Measurements from ENCODE around the gene DBF4B. TPM values are rescaled to one million over a fixed set of nuclear protein-coding genes. Genes with fewer than 3 reads are reported as not detected.
A peak's percentile ranks its signal among the peaks of the same experiment; 100 is the strongest.

Gene DBF4B
- total and polyA plus RNA-seq, 2 of the 13 experiments (the other 11 are each of a cell fraction or from before 2014, with no cell fraction given), result 11.7 to 13.2 TPM

- TF ChIP-seq, protein P1, sequence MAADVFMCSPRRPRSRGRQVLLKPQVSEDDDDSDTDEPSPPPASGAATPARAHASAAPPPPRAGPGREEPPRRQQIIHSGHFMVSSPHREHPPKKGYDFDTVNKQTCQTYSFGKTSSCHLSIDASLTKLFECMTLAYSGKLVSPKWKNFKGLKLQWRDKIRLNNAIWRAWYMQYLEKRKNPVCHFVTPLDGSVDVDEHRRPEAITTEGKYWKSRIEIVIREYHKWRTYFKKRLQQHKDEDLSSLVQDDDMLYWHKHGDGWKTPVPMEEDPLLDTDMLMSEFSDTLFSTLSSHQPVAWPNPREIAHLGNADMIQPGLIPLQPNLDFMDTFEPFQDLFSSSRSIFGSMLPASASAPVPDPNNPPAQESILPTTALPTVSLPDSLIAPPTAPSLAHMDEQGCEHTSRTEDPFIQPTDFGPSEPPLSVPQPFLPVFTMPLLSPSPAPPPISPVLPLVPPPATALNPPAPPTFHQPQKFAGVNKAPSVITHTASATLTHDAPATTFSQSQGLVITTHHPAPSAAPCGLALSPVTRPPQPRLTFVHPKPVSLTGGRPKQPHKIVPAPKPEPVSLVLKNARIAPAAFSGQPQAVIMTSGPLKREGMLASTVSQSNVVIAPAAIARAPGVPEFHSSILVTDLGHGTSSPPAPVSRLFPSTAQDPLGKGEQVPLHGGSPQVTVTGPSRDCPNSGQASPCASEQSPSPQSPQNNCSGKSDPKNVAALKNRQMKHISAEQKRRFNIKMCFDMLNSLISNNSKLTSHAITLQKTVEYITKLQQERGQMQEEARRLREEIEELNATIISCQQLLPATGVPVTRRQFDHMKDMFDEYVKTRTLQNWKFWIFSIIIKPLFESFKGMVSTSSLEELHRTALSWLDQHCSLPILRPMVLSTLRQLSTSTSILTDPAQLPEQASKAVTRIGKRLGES (CRISPR knock-in tag; IDR thresholded peaks at IDR 0.05; ENCODE audit: borderline replicate concordance), result no peak
- no peak for TF ChIP-seq SMARCC2 (IDR thresholded peaks at IDR 0.05)
- TF ChIP-seq, protein P2, sequence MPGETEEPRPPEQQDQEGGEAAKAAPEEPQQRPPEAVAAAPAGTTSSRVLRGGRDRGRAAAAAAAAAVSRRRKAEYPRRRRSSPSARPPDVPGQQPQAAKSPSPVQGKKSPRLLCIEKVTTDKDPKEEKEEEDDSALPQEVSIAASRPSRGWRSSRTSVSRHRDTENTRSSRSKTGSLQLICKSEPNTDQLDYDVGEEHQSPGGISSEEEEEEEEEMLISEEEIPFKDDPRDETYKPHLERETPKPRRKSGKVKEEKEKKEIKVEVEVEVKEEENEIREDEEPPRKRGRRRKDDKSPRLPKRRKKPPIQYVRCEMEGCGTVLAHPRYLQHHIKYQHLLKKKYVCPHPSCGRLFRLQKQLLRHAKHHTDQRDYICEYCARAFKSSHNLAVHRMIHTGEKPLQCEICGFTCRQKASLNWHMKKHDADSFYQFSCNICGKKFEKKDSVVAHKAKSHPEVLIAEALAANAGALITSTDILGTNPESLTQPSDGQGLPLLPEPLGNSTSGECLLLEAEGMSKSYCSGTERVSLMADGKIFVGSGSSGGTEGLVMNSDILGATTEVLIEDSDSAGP (CRISPR knock-in tag; IDR thresholded peaks at IDR 0.05; ENCODE audit: borderline replicate concordance), result peak; percentile 82; the same call in 1 of the 2 replicates
- TF ChIP-seq SRSF1 (optimal IDR thresholded peaks at IDR 0.05; ENCODE audit: low read depth, low read length), result peak; percentile 46
- TF ChIP-seq NR1H2 (CRISPR knock-in tag; IDR thresholded peaks at IDR 0.05; ENCODE audit: borderline replicate concordance, low read depth), result no peak
- TF ChIP-seq ZNF83 (CRISPR knock-in tag; IDR thresholded peaks at IDR 0.05; ENCODE audit: borderline replicate concordance), result 0 out of 2 replicates have a peak, but pooled peaks have one; percentile 28
- peak; percentile 93; the same call in 1 of the 2 replicates for TF ChIP-seq ZNF589 (CRISPR knock-in tag; conservative IDR thresholded peaks at IDR 0.05)
- peak; percentile 58 for TF ChIP-seq NR2F6 (IDR thresholded peaks at IDR 0.05)
- peak; percentile 52; the same call in 1 of the 2 replicates for TF ChIP-seq NR2F6 (CRISPR knock-in tag; IDR thresholded peaks at IDR 0.05)
- TF ChIP-seq ELF3 (CRISPR knock-in tag; IDR thresholded peaks at IDR 0.05), result peak; percentile 80
- TF ChIP-seq, protein P3, sequence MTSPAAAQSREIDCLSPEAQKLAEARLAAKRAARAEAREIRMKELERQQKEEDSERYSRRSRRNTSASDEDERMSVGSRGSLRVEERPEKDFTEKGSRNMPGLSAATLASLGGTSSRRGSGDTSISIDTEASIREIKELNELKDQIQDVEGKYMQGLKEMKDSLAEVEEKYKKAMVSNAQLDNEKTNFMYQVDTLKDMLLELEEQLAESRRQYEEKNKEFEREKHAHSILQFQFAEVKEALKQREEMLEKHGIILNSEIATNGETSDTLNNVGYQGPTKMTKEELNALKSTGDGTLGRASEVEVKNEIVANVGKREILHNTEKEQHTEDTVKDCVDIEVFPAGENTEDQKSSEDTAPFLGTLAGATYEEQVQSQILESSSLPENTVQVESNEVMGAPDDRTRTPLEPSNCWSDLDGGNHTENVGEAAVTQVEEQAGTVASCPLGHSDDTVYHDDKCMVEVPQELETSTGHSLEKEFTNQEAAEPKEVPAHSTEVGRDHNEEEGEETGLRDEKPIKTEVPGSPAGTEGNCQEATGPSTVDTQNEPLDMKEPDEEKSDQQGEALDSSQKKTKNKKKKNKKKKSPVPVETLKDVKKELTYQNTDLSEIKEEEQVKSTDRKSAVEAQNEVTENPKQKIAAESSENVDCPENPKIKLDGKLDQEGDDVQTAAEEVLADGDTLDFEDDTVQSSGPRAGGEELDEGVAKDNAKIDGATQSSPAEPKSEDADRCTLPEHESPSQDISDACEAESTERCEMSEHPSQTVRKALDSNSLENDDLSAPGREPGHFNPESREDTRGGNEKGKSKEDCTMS (CRISPR knock-in tag; conservative IDR thresholded peaks at IDR 0.05), result no peak
- TF ChIP-seq TBX2 (CRISPR knock-in tag; IDR thresholded peaks at IDR 0.05; ENCODE audit: borderline replicate concordance), result 0 out of 2 replicates have a peak, but pooled peaks have one; percentile 66
- no peak for TF ChIP-seq DNMT3B (CRISPR knock-in tag; conservative IDR thresholded peaks at IDR 0.05)
- no peak for TF ChIP-seq PAWR (CRISPR knock-in tag; IDR thresholded peaks at IDR 0.05; ENCODE audit: borderline replicate concordance)
- TF ChIP-seq, protein P4, sequence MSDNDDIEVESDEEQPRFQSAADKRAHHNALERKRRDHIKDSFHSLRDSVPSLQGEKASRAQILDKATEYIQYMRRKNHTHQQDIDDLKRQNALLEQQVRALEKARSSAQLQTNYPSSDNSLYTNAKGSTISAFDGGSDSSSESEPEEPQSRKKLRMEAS (IDR thresholded peaks at IDR 0.05), result peak; percentile 64
- peak; percentile 46 for TF ChIP-seq ZSCAN9 (CRISPR knock-in tag; IDR thresholded peaks at IDR 0.05; ENCODE audit: borderline replicate concordance)
- no peak for TF ChIP-seq CCAR2 (optimal IDR thresholded peaks at IDR 0.05; ENCODE audit: low read depth, low read length)
- TF ChIP-seq ZBTB21 (CRISPR knock-in tag; IDR thresholded peaks at IDR 0.05), result no peak
- no peak for TF ChIP-seq MZF1 (CRISPR knock-in tag; IDR thresholded peaks at IDR 0.05; ENCODE audit: borderline replicate concordance)
- TF ChIP-seq ZNF546 (CRISPR knock-in tag; conservative IDR thresholded peaks at IDR 0.05), result 0 out of 2 replicates have a peak, but pooled peaks have one; percentile 33
- no peak for TF ChIP-seq NONO (IDR thresholded peaks at IDR 0.05)
- TF ChIP-seq NONO (CRISPR knock-in tag; conservative IDR thresholded peaks at IDR 0.05), result peak; percentile 70
- TF ChIP-seq KLF9 (CRISPR knock-in tag; IDR thresholded peaks at IDR 0.05; ENCODE audit: low read depth), result peak; percentile 65; the same call in 1 of the 2 replicates
- no peak for TF ChIP-seq ZNF343 (CRISPR knock-in tag; IDR thresholded peaks at IDR 0.05)
These were observed at the start of gene DBF4B (continued) for GRCh38 chr17:44708401-44709263.

Data from HepG2 (cell line).